H4 (cell line): Measurements from ENCODE around the gene SF3B6. TPM values are rescaled to one million over a fixed set of nuclear protein-coding genes. Genes with fewer than 3 reads are reported as not detected.

Experiments
- DNase-seq: peaks from one replicate; pipeline ENCODE4 v3.0.0-alpha.2; 2015; ENCODE audit warnings: low spot score
- total RNA-seq: library from RNA; depleted of rRNA; stranded (reverse); fragments of >200 nt; shearing (Covaris generic); gene quantifications from 2 replicates; pipeline ENCODE4 v1.2.3, GENCODE V29; 2014; rRNA removed

SF3B6 gene
- total RNA-seq, 1 experiment from 2014 or later: 188 TPM

- no peak for DNase-seq
Measured at GRCh38 chr2:24019729-24020128, 56.4 kb downstream of the SF3B6 start.

DNA sequence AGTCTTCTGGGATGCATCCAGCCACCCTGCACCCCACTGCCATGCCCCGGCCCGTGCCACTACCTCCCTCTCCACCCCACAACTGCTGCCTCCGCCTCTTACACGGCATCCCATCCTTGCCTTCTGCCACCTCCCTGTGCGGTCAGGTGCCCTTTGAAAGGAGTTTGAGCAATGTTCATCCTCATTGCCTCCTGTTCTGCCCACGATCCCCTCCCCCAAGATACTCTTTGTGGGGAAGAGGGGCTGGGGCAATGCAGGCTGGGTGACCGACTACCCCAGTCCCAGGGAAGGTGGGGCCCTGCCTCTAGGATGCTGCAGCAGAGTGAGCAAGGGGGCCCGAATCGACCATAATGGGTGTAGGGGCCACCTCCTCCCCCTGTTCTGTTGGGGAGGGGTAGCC, 57.9 kb downstream of the SF3B6 start:
- DNase-seq: no peak

DNA sequence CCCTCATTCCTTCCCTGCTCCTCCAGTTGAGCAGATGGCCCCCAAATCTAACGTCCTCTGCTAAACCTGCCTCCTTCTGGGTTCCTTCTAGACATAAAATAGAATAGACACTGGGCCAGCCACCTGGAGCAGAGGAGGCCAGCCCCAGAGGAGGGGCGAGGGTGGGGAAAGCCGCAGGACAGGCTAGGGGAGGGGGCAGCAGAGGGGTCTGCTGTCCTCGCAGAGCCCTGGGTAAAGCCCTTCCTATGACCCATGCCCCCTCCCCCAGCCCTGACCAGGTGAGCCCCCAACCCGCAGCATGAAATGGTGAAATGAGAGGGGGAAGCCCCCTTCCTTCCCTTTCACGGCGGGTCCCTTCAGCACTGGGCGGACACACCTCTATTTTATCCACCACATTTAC, 58.4 kb downstream of the SF3B6 start:
- no peak for DNase-seq

Other genes starting within 250 kb of the SF3B6 start
- gene ATAD2B, start 149.2 kb downstream of the SF3B6 start, total RNA-seq: 2.3 and 2.6 TPM in 2 replicates
- gene UBXN2A, start 135.9 kb downstream of the SF3B6 start, total RNA-seq: 5.7 and 10.0 TPM in 2 replicates
- 0.72 TPM in 1 of 2 replicates, not detected in the other for gene MFSD2B, start 66.2 kb downstream of the SF3B6 start, total RNA-seq
- 7.1 and 7.6 TPM in 2 replicates for gene WDCP, start 28.9 kb downstream of the SF3B6 start, total RNA-seq
- 0.58 TPM in 1 of 2 replicates, not detected in the other for gene FKBP1B, start 26.6 kb downstream of the SF3B6 start, total RNA-seq
- 4.9 and 5.1 TPM in 2 replicates for gene TP53I3, start 8.5 kb upstream of the SF3B6 start, total RNA-seq
- gene PFN4, start 47.0 kb upstream of the SF3B6 start, total RNA-seq: 0.72 and 1.1 TPM in 2 replicates
- 0.27 and 1.8 TPM in 2 replicates for gene FAM228B, start 47.1 kb upstream of the SF3B6 start, total RNA-seq
- not detected in 2 replicates for gene FAM228A, start 98.7 kb upstream of the SF3B6 start, total RNA-seq